Measurements from ENCODE around the gene TMEM271.

GRCh38 chr4:620851-621261 is 44.8 kb upstream of the TMEM271 start:
- no peak for TF ChIP-seq CTCF (IDR thresholded peaks at IDR 0.05 in 8 of 11, conservative IDR thresholded peaks at IDR 0.05 in 3 of 11)
- no peak for TF ChIP-seq POLR2AphosphoS5 (IDR thresholded peaks at IDR 0.05)
